GM13977 (cell line): Measurements from ENCODE around the gene PLXNA4.

Experiments used
- DNase-seq: peaks from one replicate; pipeline ENCODE4 v3.0.0; 2012; ENCODE audit warnings: low spot score
- in situ Hi-C: fragments of 300-500 bp; cut with MboI; formaldehyde crosslinking; loops from one replicate; pipeline ENCODE4 v1.12.0; 2022; ENCODE audit warnings: low sequenced_read_pairs, low pct_unique_long_range_greater_than_20kb, mixed read lengths, inconsistent platforms; ENCODE audit not compliant: unreplicated experiment
- TF ChIP-seq, protein P1 (sequence below): IDR thresholded peaks from 2 replicates; pipeline ENCODE4 v1.5.1; 2012; ENCODE audit warnings: mild to moderate bottlenecking, control low read depth; ENCODE audit not compliant: insufficient read depth; ENCODE audit errors: extremely low read depth, missing control alignments

The PLXNA4 gene

DNA sequence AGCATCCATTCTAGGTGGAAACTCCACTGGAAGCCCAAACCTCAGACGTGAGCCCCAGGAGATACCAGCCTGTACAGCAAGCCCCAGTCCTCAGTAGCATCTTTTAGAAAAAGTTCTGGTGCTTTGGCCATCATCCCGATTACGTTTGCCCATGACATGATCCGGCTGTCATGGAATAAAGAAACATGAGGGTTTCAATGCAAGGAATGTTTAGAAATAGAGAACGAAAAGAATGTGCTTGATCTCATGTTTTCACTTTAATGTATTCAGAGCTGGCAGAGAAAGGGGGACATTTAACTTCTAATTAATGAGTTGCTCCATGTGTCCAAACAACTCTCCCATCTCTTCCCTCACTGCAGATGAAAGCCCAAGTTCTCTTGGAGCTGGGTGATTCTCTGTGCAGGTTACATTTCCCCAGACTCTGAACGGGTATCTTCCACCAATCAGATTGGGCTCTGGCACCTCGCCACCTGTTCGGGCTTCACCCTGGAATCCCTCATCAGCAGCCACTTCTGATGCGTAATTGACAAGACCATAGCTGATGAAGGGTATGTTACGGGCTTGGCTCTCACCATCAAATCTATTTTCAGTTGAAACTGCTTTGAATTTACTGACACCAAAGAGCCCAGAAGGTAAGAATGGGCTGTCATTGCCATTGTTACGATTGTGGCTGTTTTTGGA, 165.3 kb downstream of the PLXNA4 start:
- TF ChIP-seq, protein P1, sequence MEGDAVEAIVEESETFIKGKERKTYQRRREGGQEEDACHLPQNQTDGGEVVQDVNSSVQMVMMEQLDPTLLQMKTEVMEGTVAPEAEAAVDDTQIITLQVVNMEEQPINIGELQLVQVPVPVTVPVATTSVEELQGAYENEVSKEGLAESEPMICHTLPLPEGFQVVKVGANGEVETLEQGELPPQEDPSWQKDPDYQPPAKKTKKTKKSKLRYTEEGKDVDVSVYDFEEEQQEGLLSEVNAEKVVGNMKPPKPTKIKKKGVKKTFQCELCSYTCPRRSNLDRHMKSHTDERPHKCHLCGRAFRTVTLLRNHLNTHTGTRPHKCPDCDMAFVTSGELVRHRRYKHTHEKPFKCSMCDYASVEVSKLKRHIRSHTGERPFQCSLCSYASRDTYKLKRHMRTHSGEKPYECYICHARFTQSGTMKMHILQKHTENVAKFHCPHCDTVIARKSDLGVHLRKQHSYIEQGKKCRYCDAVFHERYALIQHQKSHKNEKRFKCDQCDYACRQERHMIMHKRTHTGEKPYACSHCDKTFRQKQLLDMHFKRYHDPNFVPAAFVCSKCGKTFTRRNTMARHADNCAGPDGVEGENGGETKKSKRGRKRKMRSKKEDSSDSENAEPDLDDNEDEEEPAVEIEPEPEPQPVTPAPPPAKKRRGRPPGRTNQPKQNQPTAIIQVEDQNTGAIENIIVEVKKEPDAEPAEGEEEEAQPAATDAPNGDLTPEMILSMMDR: no peak
- DNase-seq: no peak
- in situ Hi-C loops: no loop called here

DNA sequence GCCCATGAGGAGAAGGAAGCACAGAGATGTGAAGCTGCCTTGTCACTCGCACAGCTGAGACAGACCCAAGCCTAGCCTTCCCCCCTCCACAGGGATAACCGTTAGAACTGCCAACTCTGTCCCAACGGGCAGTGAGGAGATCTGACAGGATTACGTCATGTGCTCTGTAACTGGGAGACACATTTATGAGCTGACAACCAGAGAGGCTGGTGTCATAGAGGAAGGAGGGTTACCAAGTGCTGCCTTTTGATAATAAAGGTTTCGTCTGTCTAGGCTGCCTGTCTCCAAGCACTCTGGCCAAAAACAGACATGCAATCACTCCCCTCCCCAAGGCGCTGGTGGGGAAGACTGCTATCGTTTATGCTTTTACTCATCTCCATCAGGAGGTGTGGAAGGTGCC, 165.9 kb downstream of the PLXNA4 start:
- DNase-seq: no peak
- in situ Hi-C loops: no loop called here
- TF ChIP-seq, protein P1: no peak

DNA sequence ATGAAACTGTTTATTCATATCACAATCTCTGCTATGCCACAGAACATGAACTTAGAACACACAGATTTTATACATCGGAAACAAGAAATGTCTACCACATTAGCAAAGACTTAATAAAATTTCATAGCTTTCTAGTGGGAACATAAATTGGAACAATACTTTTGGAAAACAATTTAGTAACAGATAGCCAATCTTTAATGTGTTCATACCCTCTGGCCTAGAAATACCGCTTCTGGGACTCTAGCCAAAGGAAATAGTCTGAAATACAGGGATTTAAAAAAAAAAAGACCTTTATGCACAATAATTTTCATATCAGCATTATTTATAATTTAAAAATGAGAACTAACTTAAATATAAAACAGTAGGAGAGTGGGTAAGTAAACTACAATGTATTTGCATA, 168.5 kb downstream of the PLXNA4 start:
- no peak for DNase-seq
- in situ Hi-C loops: no loop called here
- TF ChIP-seq, protein P1: no peak

DNA sequence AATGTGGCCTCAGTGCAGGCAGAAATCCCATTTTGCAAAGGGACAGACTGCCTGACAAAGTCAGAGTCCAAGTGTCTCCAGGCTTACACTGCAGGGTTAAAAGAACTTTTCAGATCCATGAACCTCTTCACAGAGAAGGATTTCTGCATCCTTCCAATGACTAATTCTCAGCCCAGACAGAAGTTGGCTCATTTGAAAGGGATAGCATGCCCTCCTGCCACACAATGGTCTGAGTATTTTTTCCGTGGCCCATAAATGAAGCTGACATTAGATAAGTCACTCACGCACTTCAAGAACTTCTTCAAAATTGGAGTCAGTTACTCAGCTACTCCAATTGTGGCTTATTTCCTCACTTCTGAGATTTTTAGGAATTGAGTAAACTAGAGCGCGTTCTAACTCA, 170.2 kb downstream of the PLXNA4 start:
- in situ Hi-C loops: no loop called here
- TF ChIP-seq, protein P1: no peak
- no peak for DNase-seq

DNA sequence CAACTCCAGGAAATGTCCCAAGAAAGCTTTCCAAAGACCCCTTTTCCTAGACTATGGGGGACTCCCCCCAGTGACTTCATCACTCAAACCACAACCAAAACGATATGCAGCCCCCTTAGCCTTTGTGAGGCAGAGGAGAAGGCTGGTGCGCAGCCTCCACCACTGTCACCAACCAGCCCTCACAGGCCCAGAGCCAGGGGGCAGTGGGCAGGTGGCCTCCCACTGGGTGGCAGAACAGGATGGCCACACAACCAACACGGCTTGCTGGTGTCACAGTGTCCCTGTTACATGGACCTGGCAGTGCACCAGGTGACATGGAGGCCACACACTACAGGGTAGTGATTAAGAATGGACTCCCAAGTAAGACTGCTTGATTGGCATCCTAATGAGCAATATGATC, 172.0 kb downstream of the PLXNA4 start:
- DNase-seq: no peak

DNA sequence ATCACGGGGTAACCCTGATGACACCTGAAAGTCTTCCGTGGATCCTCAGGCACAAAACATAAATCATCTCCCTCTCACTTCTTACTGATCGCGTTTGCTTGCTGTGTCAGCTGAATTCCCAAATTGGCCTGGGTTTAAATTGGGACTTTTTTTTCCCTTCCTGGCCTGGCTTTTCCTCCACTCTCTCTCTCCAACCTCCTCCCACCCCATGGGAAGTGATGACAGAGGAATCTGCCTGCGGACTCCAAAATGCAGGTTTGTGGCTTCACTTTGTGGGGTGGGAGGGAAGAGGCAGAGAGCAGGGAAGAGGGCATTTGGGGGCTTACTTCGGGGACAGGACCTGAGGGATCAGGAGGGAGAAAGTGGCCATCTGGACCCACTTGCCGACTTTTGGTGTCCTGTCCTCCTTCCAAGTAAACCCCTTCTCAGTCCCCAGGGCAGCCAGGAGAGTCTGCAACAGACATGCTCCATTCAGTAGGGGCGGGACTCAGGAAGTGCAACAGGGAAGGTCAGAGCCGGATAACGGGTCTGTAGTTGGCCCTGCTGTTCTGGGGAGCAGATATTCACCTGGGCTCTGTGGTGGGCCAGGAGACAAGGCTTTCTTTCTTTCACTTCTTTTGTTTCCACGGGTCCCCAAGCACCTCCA, 172.7 kb downstream of the PLXNA4 start:
- no peak for DNase-seq
- TF ChIP-seq, protein P1: no peak
- in situ Hi-C loops: no loop called here

More for the DNA sequence above, 172.0 kb downstream of the PLXNA4 start:
- TF ChIP-seq, protein P1: no peak
- in situ Hi-C loops: no loop called here
